A549 (cell line): Measurements from ENCODE around the gene C2. TPM values are rescaled to one million over a fixed set of nuclear protein-coding genes. Genes with fewer than 3 reads are reported as not detected.

Source experiments
- ATAC-seq, 2 experiments: fragments of 200-7000 bp in 1 of 2; fragments of >200 bp in 1 of 2; cut with Nextera tagmentation in 1 of 2; cut with Tn5 transposase in 1 of 2; 3 replicates each; pipeline versions ENCODE4 v1.8.0 to v1.9.1; 2018 to 2020; ENCODE audit warnings: mild to moderate bottlenecking in 1 of 2, moderate library complexity in 1 of 2
- CTCF ChIA-PET: fragments of 300-600 bp; sonication (Branson Sonifier 250); formaldehyde crosslinking; extraction: SDS; loops from one replicate; lab custom pipeline; 2021; ENCODE audit warnings: antibody characterized with exemption, inconsistent platforms; lab: Yijun Ruan, JAX
- POLR2A ChIA-PET: fragments of 350-600 bp; formaldehyde crosslinking; extraction: SDS; loops from one replicate; lab custom pipeline; 2021; ENCODE audit warnings: antibody characterized with exemption, inconsistent platforms; lab: Yijun Ruan, JAX
- DNase-seq, 2 experiments: peaks; one replicate each; pipeline versions ENCODE4 v3.0.0 to v3.0.0-alpha.2; 2011 to 2016; ENCODE audit warnings: low read depth in 1 of 2, low spot score in 1 of 2
- FAIRE-seq: peaks from 2 replicates; lab custom pipeline; 2011; peaks lifted over from hg19 to GRCh38; lab: Jason Lieb, UNC
- H3K27ac ChIP-seq, 2 experiments: fragments of >200 bp; sonication (Bioruptor Twin); formaldehyde crosslinking; 3 replicates each; pipeline ENCODE4 v1.5.1; 2016 to 2017
- H3K4me1 ChIP-seq: fragments of >200 bp; sonication (Bioruptor Twin); formaldehyde crosslinking; 3 replicates; pipeline ENCODE4 v1.6.1; 2016
- H3K4me2 ChIP-seq: fragments of >200 bp; sonication (Bioruptor Twin); formaldehyde crosslinking; 3 replicates; pipeline ENCODE4 v1.6.1; 2016
- H3K4me3 ChIP-seq: fragments of >200 bp; sonication (Bioruptor Twin); formaldehyde crosslinking; 3 replicates; pipeline ENCODE4 v1.5.1; 2016
- H3K9me3 ChIP-seq: fragments of >200 bp; sonication (Bioruptor Twin); formaldehyde crosslinking; 3 replicates; pipeline ENCODE4 v1.6.1; 2016
- CEBPB ChIP-seq, 2 experiments: fragments of >200 bp in 1 of 2; sonication (Bioruptor Twin) in 1 of 2; formaldehyde crosslinking in 1 of 2; IDR thresholded peaks; 2 replicates each; pipeline ENCODE4 v1.6.1; 2012 to 2016
- CHD4 ChIP-seq: fragments of 200-600 bp; sonication (generic); IDR thresholded peaks from 2 replicates; pipeline ENCODE4 v1.6.1; 2016; ENCODE audit warnings: antibody characterized with exemption, mild to moderate bottlenecking, borderline replicate concordance
- EHF ChIP-seq: fragments of 250-450 bp; sonication (Bioruptor Pico); IDR thresholded peaks from 2 replicates; pipeline ENCODE4 v1.5.0; 2020; ENCODE audit warnings: mild to moderate bottlenecking
- FOSB ChIP-seq: fragments of 250-450 bp; sonication (Bioruptor Pico); IDR thresholded peaks from 2 replicates; pipeline ENCODE4 v1.5.0; 2020; ENCODE audit warnings: mild to moderate bottlenecking, moderate library complexity
- FOXS1 ChIP-seq: fragments of 250-450 bp; sonication (Bioruptor Pico); IDR thresholded peaks from 2 replicates; pipeline ENCODE4 v1.5.0; 2020; ENCODE audit warnings: mild to moderate bottlenecking, moderate library complexity
- GATA3 ChIP-seq: IDR thresholded peaks from 2 replicates; pipeline ENCODE4 v1.6.1; 2012; ENCODE audit warnings: borderline replicate concordance
- HEYL ChIP-seq: fragments of 250-450 bp; sonication (Bioruptor Pico); IDR thresholded peaks from 2 replicates; pipeline ENCODE4 v1.8.0; 2021; ENCODE audit warnings: mild to moderate bottlenecking, moderate library complexity
- HMGXB4 ChIP-seq: fragments of 250-450 bp; sonication (Bioruptor Pico); IDR thresholded peaks from 2 replicates; pipeline ENCODE4 v1.5.0; 2021; ENCODE audit warnings: mild to moderate bottlenecking, moderate library complexity, borderline replicate concordance
- KDM1A ChIP-seq: fragments of 200-600 bp; sonication (generic); IDR thresholded peaks from 2 replicates; pipeline ENCODE4 v1.6.1; 2016; ENCODE audit warnings: low read depth, mild to moderate bottlenecking
- MAFK ChIP-seq: fragments of 450-650 bp; IDR thresholded peaks from 2 replicates; pipeline ENCODE4 v1.6.1; 2014; ENCODE audit not compliant: partially characterized antibody
- MAX ChIP-seq: IDR thresholded peaks from 2 replicates; pipeline ENCODE4 v1.6.1; 2012
- NPAS2 ChIP-seq: fragments of 250-450 bp; sonication (Bioruptor Pico); IDR thresholded peaks from 2 replicates; pipeline ENCODE4 v1.8.0; 2022; ENCODE audit warnings: mild to moderate bottlenecking, moderate library complexity, borderline replicate concordance
- NR3C1 ChIP-seq: fragments of >200 bp; sonication (Bioruptor Twin); formaldehyde crosslinking; IDR thresholded peaks from 3 replicates; pipeline ENCODE4 v1.6.1; 2017
- POLR2AphosphoS2 ChIP-seq: conservative IDR thresholded peaks from 2 replicates; pipeline ENCODE4 v1.6.1; 2012; ENCODE audit warnings: low read length, improper control_type of control experiment, inconsistent platforms
- REST ChIP-seq: fragments of 200-600 bp; sonication (generic); IDR thresholded peaks from 2 replicates; pipeline ENCODE4 v1.6.1; 2016; ENCODE audit warnings: antibody characterized with exemption, mild to moderate bottlenecking, moderate library complexity
- RFX5 ChIP-seq: fragments of 450-650 bp; IDR thresholded peaks from 2 replicates; pipeline ENCODE4 v1.7.1; 2014; ENCODE audit warnings: antibody characterized with exemption, mild to moderate bottlenecking, moderate library complexity
- SMC3 ChIP-seq: fragments of >200 bp; sonication (Bioruptor Twin); formaldehyde crosslinking; IDR thresholded peaks from 3 replicates; pipeline ENCODE4 v1.6.1; 2018; ENCODE audit warnings: inconsistent platforms
- TFCP2L1 ChIP-seq: fragments of 250-450 bp; sonication (Bioruptor Pico); IDR thresholded peaks from 2 replicates; pipeline ENCODE4 v1.5.0; 2021; ENCODE audit warnings: mild to moderate bottlenecking
- ZC3H11A ChIP-seq: fragments of 450-650 bp; IDR thresholded peaks from 2 replicates; pipeline ENCODE4 v1.6.1; 2014; ENCODE audit warnings: antibody characterized with exemption, mild to moderate bottlenecking
- ZSCAN20 ChIP-seq: fragments of 250-450 bp; sonication (Bioruptor Pico); IDR thresholded peaks from 2 replicates; pipeline ENCODE4 v1.8.0; 2022; ENCODE audit warnings: mild to moderate bottlenecking, moderate library complexity
- WGBS: methylation state at CpG from one replicate; pipeline ENCODE4 v1.1.6; 2017; ENCODE audit errors: missing lambda C conversion rate; 5-methylcytosine and 5-hydroxymethylcytosine counted together
- polyA plus RNA-seq, 4 experiments: library from polyadenylated mRNA; depleted of rRNA in 3 of 4; stranded (reverse); fragments of >200 nt; fragmentation: RNase III in 1 of 4; extraction: RNeasy Plus Mini Kit Qiagen cat#74134 plus additional on column Dnase treatment in 1 of 4; gene quantifications; 2 replicates in 3 of 4; 3 replicates in 1 of 4; pipeline ENCODE4 v1.2.3, GENCODE V29; 2011 to 2017

The C2 gene
- polyA plus RNA-seq, 2 of the 4 experiments (the other 2 are of a cell fraction), result 0.22 to 0.87 TPM

- Histone ChIP-seq H3K4me1 (peaks cover 17% of the 10 kb centered on the region), H3K4me3 (no peak overlapping the region), H3K9me3 (no peaks in the 10 kb centered on the region)
- WGBS, result 83% methylated on average over 6 of the region's 6 CpGs
- ATAC-seq, result 0 out of 6 replicates have a peak, but pooled peaks of 1 of the 2 experiments have one; percentile 24
- TF ChIP-seq HMGXB4, result no peak
- TF ChIP-seq, all 56 proteins: peak for 0
- FAIRE-seq (no peak), DNase-seq (no peak)
- ChIA-PET CTCF (interaction anchor here (0.7 kb wide), 1 partner anchor 18 kb away, joined by 4 read pairs; no protein-coding TSS in a partner anchor), POLR2A (no interaction called here)
- Histone ChIP-seq H3K27ac (no peak overlapping the region), H3K4me2 (no peak overlapping the region)
These were observed 11.8 kb upstream of the C2 start for GRCh38 chr6:31915756-31916155.

GRCh38 chr6:31918069-31918720, 9.3 kb upstream of the C2 start:
- DNase-seq (no peak), ATAC-seq (no peak), FAIRE-seq (no peak)
- TF ChIP-seq REST (no peak), MAX (no peak), HMGXB4 (no peak)
- ChIA-PET POLR2A (no interaction called here), CTCF (interaction anchor here (0.6 to 2.1 kb wide), 3 partner anchors 34 to 205 kb away, joined by 3 to 6 read pairs (median 5); partner anchors contain the start of gene SLC44A4)
- no peak overlapping the region for H3K4me3 ChIP-seq
- no peak overlapping the region for H3K4me2 ChIP-seq
- H3K9me3 ChIP-seq, result no peaks in the 10 kb centered on the region
- peaks cover 14% of the 10 kb centered on the region for H3K4me1 ChIP-seq
- 72% methylated on average over 8 of the region's 8 CpGs for WGBS
- H3K27ac ChIP-seq, result no peak overlapping the region

GRCh38 chr6:31919624-31920303, 7.8 kb upstream of the C2 start:
- no peak overlapping the region for H3K4me3 ChIP-seq
- peaks cover 14% of the 10 kb centered on the region for H3K4me1 ChIP-seq
- FAIRE-seq (no peak), DNase-seq (no peak), ATAC-seq (no peak)
- ChIA-PET CTCF (no interaction called here), POLR2A (interaction anchor here (0.8 kb wide), 1 partner anchor 18 kb away, joined by 3 read pairs; the partner anchor contains the start of gene ZBTB12)
- 82% methylated on average over 6 of the region's 6 CpGs for WGBS
- no peaks in the 10 kb centered on the region for H3K9me3 ChIP-seq
- peak overlapping the region in 1 of 2 experiments; percentile 61; a peak in 3 of 6 replicates for H3K27ac ChIP-seq
- TF ChIP-seq NR3C1, result no peak
- TF ChIP-seq KDM1A, result no peak
- no peak for TF ChIP-seq NPAS2 (CRISPR knock-in tag)
- no peak for TF ChIP-seq GATA3
- TF ChIP-seq CEBPB (IDR thresholded peaks at IDR 0.05), result no peak
- TF ChIP-seq ZSCAN20 (CRISPR knock-in tag), result no peak
- TF ChIP-seq CHD4, result no peak
- TF ChIP-seq TFCP2L1 (CRISPR knock-in tag), result no peak
- no peak for TF ChIP-seq SMC3
- TF ChIP-seq EHF (CRISPR knock-in tag), result no peak
- TF ChIP-seq POLR2AphosphoS2, result no peak
- TF ChIP-seq MAFK, result no peak
- TF ChIP-seq HEYL (CRISPR knock-in tag), result no peak
- TF ChIP-seq FOSB (CRISPR knock-in tag), result no peak
- no peak for TF ChIP-seq FOXS1 (CRISPR knock-in tag)
- no peak for TF ChIP-seq ZC3H11A
- no peak for TF ChIP-seq RFX5
- H3K4me2 ChIP-seq, result no peak overlapping the region
